Measurements from ENCODE around the gene TBCCD1. TPM values are rescaled to one million over a fixed set of nuclear protein-coding genes. Genes with fewer than 3 reads are reported as not detected.

Gene TBCCD1
- total and polyA plus RNA-seq, 9 donors = 6.9 to 12.4 (median 10.6) TPM

GRCh38 chr3:186519021-186519658 lies 48.0 kb downstream of the TBCCD1 start:
- intact Hi-C loops (cut with DNase I) = no loop called here
- WGBS, 3 donors = 60 to 66% (median 61%) methylated on average over 6 of the region's 6 CpGs

GRCh38 chr3:186517218-186517617 lies 49.9 kb downstream of the TBCCD1 start:
- DNase-seq = no peak
- H3K27me3 ChIP-seq = no peaks in the 10 kb centered on the region
- TF ChIP-seq POLR2A (IDR thresholded peaks at IDR 0.05) = no peak
- TF ChIP-seq CTCF (IDR thresholded peaks at IDR 0.05) = no peak
- no peak for TF ChIP-seq EP300 (IDR thresholded peaks at IDR 0.05)
- no peaks in the 10 kb centered on the region for H3K36me3 ChIP-seq
- 80 to 86% (median 83%) methylated on average over 4 of the region's 4 CpGs for WGBS, 3 donors
- intact Hi-C loops (cut with DNase I) = no loop called here
- H3K27ac ChIP-seq = no peak overlapping the region
- no peak overlapping the region for H3K4me3 ChIP-seq
- no peaks in the 10 kb centered on the region for H3K9me3 ChIP-seq
- H3K4me1 ChIP-seq (ENCODE audit: insufficient read depth) = no peaks in the 10 kb centered on the region

More at GRCh38 chr3:186519021-186519658, 48.0 kb downstream of the TBCCD1 start:
- no peaks in the 10 kb centered on the region for H3K9me3 ChIP-seq
- no peak for DNase-seq
- TF ChIP-seq POLR2A (IDR thresholded peaks at IDR 0.05) (no peak), EP300 (IDR thresholded peaks at IDR 0.05) (no peak), CTCF (IDR thresholded peaks at IDR 0.05) (no peak)
- H3K27ac ChIP-seq = no peak overlapping the region
- H3K4me1 ChIP-seq (ENCODE audit: insufficient read depth) = no peaks in the 10 kb centered on the region
- no peaks in the 10 kb centered on the region for H3K36me3 ChIP-seq
- H3K27me3 ChIP-seq = no peaks in the 10 kb centered on the region
- no peak overlapping the region for H3K4me3 ChIP-seq

- 94 to 100% (median 97%) methylated on average over 2 of the region's 2 CpGs for WGBS, 3 donors
- Histone ChIP-seq H3K9me3 (no peaks in the 10 kb centered on the region), H3K27ac (no peak overlapping the region), H3K4me1 (ENCODE audit: insufficient read depth) (no peaks in the 10 kb centered on the region), H3K27me3 (no peaks in the 10 kb centered on the region), H3K4me3 (no peak overlapping the region), H3K36me3 (no peaks in the 10 kb centered on the region)
- TF ChIP-seq CTCF (IDR thresholded peaks at IDR 0.05) (no peak), EP300 (IDR thresholded peaks at IDR 0.05) (no peak), POLR2A (IDR thresholded peaks at IDR 0.05) (no peak)
- intact Hi-C loops (cut with DNase I) = no loop called here
- no peak for DNase-seq
Observed at GRCh38 chr3:186516646-186517045, 50.5 kb downstream of the TBCCD1 start.

- intact Hi-C loops (cut with DNase I) = no loop called here
- H3K4me1 ChIP-seq (ENCODE audit: insufficient read depth) = no peaks in the 10 kb centered on the region
- no peaks in the 10 kb centered on the region for H3K9me3 ChIP-seq
- no peak overlapping the region for H3K4me3 ChIP-seq
- DNase-seq = no peak
- H3K27me3 ChIP-seq = no peaks in the 10 kb centered on the region
- H3K36me3 ChIP-seq = no peaks in the 10 kb centered on the region
- 30 to 61% (median 39%) methylated on average over 4 of the region's 4 CpGs for WGBS, 3 donors
- no peak overlapping the region for H3K27ac ChIP-seq
- TF ChIP-seq EP300 (IDR thresholded peaks at IDR 0.05) (no peak), CTCF (IDR thresholded peaks at IDR 0.05) (no peak), POLR2A (IDR thresholded peaks at IDR 0.05) (no peak)
Observed at GRCh38 chr3:186515125-186515524, 52.0 kb downstream of the TBCCD1 start.

Data from ovary (tissue), 9 donors.